ENCODE data around the gene LGI4.

DNA sequence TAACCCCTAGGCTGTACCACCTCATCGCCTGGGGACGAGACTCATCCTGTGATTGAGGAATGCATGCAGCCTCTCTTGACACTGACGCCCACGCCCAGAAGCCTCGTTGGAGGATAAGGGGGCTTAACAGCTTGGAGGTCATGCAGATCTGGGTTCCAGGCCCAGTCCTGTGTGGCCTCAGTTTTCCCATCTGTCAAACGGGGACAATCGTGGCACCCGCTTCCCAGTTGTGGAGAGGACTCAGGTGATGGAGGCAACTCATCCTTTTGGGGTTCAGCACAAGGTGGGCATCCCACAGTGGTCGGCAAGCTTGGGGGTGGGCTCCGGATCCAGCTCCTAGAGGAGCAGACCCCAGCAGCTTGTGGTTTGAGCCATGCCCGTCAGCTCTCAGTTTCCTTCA lies 1.4 kb upstream of the LGI4 start:
- TF ChIP-seq, protein P1, sequence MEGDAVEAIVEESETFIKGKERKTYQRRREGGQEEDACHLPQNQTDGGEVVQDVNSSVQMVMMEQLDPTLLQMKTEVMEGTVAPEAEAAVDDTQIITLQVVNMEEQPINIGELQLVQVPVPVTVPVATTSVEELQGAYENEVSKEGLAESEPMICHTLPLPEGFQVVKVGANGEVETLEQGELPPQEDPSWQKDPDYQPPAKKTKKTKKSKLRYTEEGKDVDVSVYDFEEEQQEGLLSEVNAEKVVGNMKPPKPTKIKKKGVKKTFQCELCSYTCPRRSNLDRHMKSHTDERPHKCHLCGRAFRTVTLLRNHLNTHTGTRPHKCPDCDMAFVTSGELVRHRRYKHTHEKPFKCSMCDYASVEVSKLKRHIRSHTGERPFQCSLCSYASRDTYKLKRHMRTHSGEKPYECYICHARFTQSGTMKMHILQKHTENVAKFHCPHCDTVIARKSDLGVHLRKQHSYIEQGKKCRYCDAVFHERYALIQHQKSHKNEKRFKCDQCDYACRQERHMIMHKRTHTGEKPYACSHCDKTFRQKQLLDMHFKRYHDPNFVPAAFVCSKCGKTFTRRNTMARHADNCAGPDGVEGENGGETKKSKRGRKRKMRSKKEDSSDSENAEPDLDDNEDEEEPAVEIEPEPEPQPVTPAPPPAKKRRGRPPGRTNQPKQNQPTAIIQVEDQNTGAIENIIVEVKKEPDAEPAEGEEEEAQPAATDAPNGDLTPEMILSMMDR (IDR thresholded peaks at IDR 0.05; ENCODE audit: low read depth, low read length, poor library complexity, severe bottlenecking), result no peak
- TF ChIP-seq EZH2phosphoT487 (IDR thresholded peaks at IDR 0.05; ENCODE audit: borderline replicate concordance, low read length), result no peak

All from DOHH2 (cell line).